Measurements from ENCODE around the gene OR10K1. TPM values are rescaled to one million over a fixed set of nuclear protein-coding genes. Genes with fewer than 3 reads are reported as not detected.
"Not testable (repeated sequence)": the region's sequence is repeated elsewhere in the genome, so short reads cannot be mapped to it uniquely, and the experiment has no call there.

OR10K1 gene
- total RNA-seq, 1 experiment from 2014 or later: not detected

GRCh38 chr1:158422212-158422611, 39.4 kb upstream of the OR10K1 start:
- no peak overlapping the region for H3K4me3 ChIP-seq (ENCODE audit: low read depth, low read length)
- intact Hi-C loops (cut with micrococcal nuclease; ENCODE audit: unreplicated experiment): no loop called here
- Mint-ChIP-seq H3K27me3 (ENCODE audit: insufficient read depth, unreplicated experiment) (peaks cover 5% of the 10 kb centered on the region), H3K4me1 (ENCODE audit: low read depth, unreplicated experiment) (no peaks in the 10 kb centered on the region), H3K9me3 (ENCODE audit: unreplicated experiment) (no peaks in the 10 kb centered on the region), H3K4me3 (ENCODE audit: unreplicated experiment) (no peak overlapping the region), H3K27ac (ENCODE audit: unreplicated experiment) (no peak overlapping the region), H3K36me3 (ENCODE audit: insufficient read depth, unreplicated experiment) (no peaks in the 10 kb centered on the region)
- no peak for DNase-seq
- ChIA-PET POLR2A (no interaction called here), CTCF (no interaction called here)
- BruUV-seq (replicated peaks): no TSS peak
- H3K9me3 ChIP-seq: no peaks in the 10 kb centered on the region
- no peak for TF ChIP-seq CTCF (IDR thresholded peaks at IDR 0.05; ENCODE audit: insufficient read depth in 1 of 2, low read depth in 1 of 2, low read length in 1 of 2, severe bottlenecking in 1 of 2, unreplicated experiment in 1 of 2)
- H3K4me1 ChIP-seq: no peaks in the 10 kb centered on the region
- no peaks in the 10 kb centered on the region for H3K27me3 ChIP-seq (replicated peaks; ENCODE audit: control insufficient read depth, insufficient read depth, low read length)
- no peaks in the 10 kb centered on the region for H3K36me3 ChIP-seq (ENCODE audit: control insufficient read depth, insufficient read depth, low read length)

GRCh38 chr1:158425027-158425426, 36.6 kb upstream of the OR10K1 start:
- no TSS peak for BruUV-seq (replicated peaks)
- Mint-ChIP-seq H3K9me3 (ENCODE audit: unreplicated experiment) (no peaks in the 10 kb centered on the region), H3K4me1 (ENCODE audit: low read depth, unreplicated experiment) (no peaks in the 10 kb centered on the region), H3K27ac (ENCODE audit: unreplicated experiment) (no peak overlapping the region), H3K27me3 (ENCODE audit: insufficient read depth, unreplicated experiment) (peaks cover 3% of the 10 kb centered on the region), H3K4me3 (ENCODE audit: unreplicated experiment) (no peak overlapping the region), H3K36me3 (ENCODE audit: insufficient read depth, unreplicated experiment) (no peaks in the 10 kb centered on the region)
- no peak for TF ChIP-seq CTCF (IDR thresholded peaks at IDR 0.05; ENCODE audit: insufficient read depth in 1 of 2, low read depth in 1 of 2, low read length in 1 of 2, severe bottlenecking in 1 of 2, unreplicated experiment in 1 of 2)
- H3K27me3 ChIP-seq (replicated peaks; ENCODE audit: control insufficient read depth, insufficient read depth, low read length): no peaks in the 10 kb centered on the region
- no peak for DNase-seq
- no peaks in the 10 kb centered on the region for H3K9me3 ChIP-seq
- H3K4me1 ChIP-seq: no peaks in the 10 kb centered on the region
- intact Hi-C loops (cut with micrococcal nuclease; ENCODE audit: unreplicated experiment): no loop called here
- POLR2A ChIA-PET: no interaction called here
- H3K4me3 ChIP-seq (ENCODE audit: low read depth, low read length): no peak overlapping the region
- CTCF ChIA-PET: no interaction called here
- H3K36me3 ChIP-seq (ENCODE audit: control insufficient read depth, insufficient read depth, low read length): no peaks in the 10 kb centered on the region

- no peaks in the 10 kb centered on the region for H3K36me3 ChIP-seq (ENCODE audit: control insufficient read depth, insufficient read depth, low read length)
- no peak within 1 kb of the TSS for H3K4me3 Mint-ChIP-seq (ENCODE audit: unreplicated experiment)
- H3K4me1 Mint-ChIP-seq (ENCODE audit: low read depth, unreplicated experiment): no peaks in the 10 kb centered on the region
- BruUV-seq (replicated peaks): no TSS peak
- ChIA-PET POLR2A (no interaction called here), CTCF (no interaction called here)
- H3K9me3 Mint-ChIP-seq (ENCODE audit: unreplicated experiment): no peaks in the 10 kb centered on the region
- no peaks in the 10 kb centered on the region for H3K4me1 ChIP-seq
- no peak for DNase-seq
- no peaks in the 10 kb centered on the region for H3K27me3 Mint-ChIP-seq (ENCODE audit: insufficient read depth, unreplicated experiment)
- intact Hi-C loops (cut with micrococcal nuclease; ENCODE audit: unreplicated experiment): no loop called here
- no peaks in the 10 kb centered on the region for H3K9me3 ChIP-seq
- no peak for TF ChIP-seq CTCF (IDR thresholded peaks at IDR 0.05; ENCODE audit: insufficient read depth in 1 of 2, low read depth in 1 of 2, low read length in 1 of 2, severe bottlenecking in 1 of 2, unreplicated experiment in 1 of 2)
- H3K27ac Mint-ChIP-seq (ENCODE audit: unreplicated experiment): no peak within 1 kb of the TSS
- H3K27me3 ChIP-seq (replicated peaks; ENCODE audit: control insufficient read depth, insufficient read depth, low read length): no peaks in the 10 kb centered on the region
- H3K36me3 Mint-ChIP-seq (ENCODE audit: insufficient read depth, unreplicated experiment): no peaks in the 10 kb centered on the region
- H3K4me3 ChIP-seq (ENCODE audit: low read depth, low read length): no peak within 1 kb of the TSS
These were observed 35.5 kb upstream of the OR10K1 start, which contains the start of gene OR10K2 for GRCh38 chr1:158426137-158426536. Gene OR10K2, minus strand, starts transcription at chr1:158426237. Its CDS starts 5,371 bp downstream, at chr1:158420866.

- H3K27ac Mint-ChIP-seq (ENCODE audit: unreplicated experiment); DNase-seq; H3K27me3 Mint-ChIP-seq (ENCODE audit: insufficient read depth, unreplicated experiment); POLR2A ChIA-PET; H3K36me3 ChIP-seq (ENCODE audit: control insufficient read depth, insufficient read depth, low read length); intact Hi-C loops (cut with micrococcal nuclease; ENCODE audit: unreplicated experiment); H3K4me1 ChIP-seq; H3K36me3 Mint-ChIP-seq (ENCODE audit: insufficient read depth, unreplicated experiment); H3K4me1 Mint-ChIP-seq (ENCODE audit: low read depth, unreplicated experiment); CTCF ChIA-PET; H3K9me3 Mint-ChIP-seq (ENCODE audit: unreplicated experiment); H3K4me3 ChIP-seq (ENCODE audit: low read depth, low read length); H3K9me3 ChIP-seq; H3K4me3 Mint-ChIP-seq (ENCODE audit: unreplicated experiment); H3K27me3 ChIP-seq (replicated peaks; ENCODE audit: control insufficient read depth, insufficient read depth, low read length); BruUV-seq (replicated peaks): not testable (repeated sequence)
These were observed 31.5 kb upstream of the OR10K1 start for GRCh38 chr1:158430163-158430562.
